ENCODE data around the gene SEPTIN12. TPM values are rescaled to one million over a fixed set of nuclear protein-coding genes. Genes with fewer than 3 reads are reported as not detected.

The SEPTIN12 gene
- total and polyA plus RNA-seq, 2 of the 4 experiments (the other 2 are of a cell fraction): not detected

DNA sequence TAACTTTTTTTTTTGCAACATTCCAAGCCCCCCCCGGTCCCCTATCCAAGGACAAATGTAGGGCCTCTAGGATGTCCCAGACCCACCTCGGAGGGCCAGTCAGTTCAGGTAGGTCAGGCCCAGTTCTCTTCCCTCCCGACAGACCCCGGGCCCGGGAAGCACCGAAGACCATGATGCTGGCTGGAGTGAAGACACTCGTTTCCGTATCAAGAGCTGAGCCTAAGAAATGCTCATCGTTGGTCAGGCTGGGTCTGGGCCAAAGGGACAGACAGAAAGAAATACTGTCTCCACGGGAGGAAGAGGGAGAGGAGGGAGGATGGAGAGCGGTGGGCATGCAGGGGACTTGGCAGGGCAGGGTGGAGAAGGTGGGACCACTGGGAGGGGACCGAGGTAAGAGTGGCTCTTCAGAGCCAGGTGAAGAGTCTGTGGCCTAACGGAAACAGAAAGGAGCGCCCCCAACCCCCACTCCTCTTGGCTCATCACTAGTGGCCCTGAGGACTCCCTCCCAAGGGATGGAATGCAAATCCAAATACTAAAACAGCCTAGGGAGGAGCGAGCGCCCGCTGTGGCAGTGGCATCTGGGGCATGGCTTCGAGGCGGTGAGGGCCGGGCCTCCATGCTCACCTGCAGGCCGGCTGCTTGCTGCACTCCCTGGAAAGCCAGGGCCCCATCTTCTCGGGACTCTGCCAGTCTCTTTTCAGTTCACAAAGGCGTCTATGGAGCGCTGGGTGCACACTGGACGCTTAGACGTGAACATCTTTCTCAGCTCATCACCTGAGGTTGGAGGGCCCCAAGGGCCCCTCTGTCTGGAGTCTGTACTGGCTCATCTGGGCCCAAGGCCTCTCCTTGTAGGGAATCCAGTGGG, 16.0 kb upstream of the SEPTIN12 start:
- POLR2A ChIA-PET (ENCODE audit: unreplicated experiment): no interaction called here
- no peak overlapping the region for H3K4me3 ChIP-seq (ENCODE audit: insufficient read depth, low read depth, low read length)
- ATAC-seq (ENCODE audit: low read depth) (no peak), DNase-seq (no peak)
- peak overlapping the region; percentile 65 for H2AK9ac ChIP-seq (replicated peaks; ENCODE audit: low read depth, low read length, poor library complexity)
- no peak overlapping the region for H3K4me2 ChIP-seq (ENCODE audit: low read depth, low read length)
- no peaks in the 10 kb centered on the region for H3K9me3 ChIP-seq (ENCODE audit: control insufficient read depth, insufficient read depth, low read length)
- no peak overlapping the region for H2BK15ac ChIP-seq (ENCODE audit: low read depth, low read length)
- no peak overlapping the region for H3K9ac ChIP-seq (ENCODE audit: low read depth, low read length)
- no peak overlapping the region for H3K14ac ChIP-seq (replicated peaks; ENCODE audit: low read depth, low read length)
- WGBS, 2 experiments (ENCODE audit: extremely low coverage in 2 of 2, insufficient read length in 1 of 2): 86% methylated on average over 15 of the region's 26 CpGs; no CpG with 5 or more reads in 1 of the 2 experiments
- no peaks in the 10 kb centered on the region; the same call in 1 of the 2 replicates for H4K20me1 ChIP-seq (ENCODE audit: insufficient read depth, low read length)
- no peak overlapping the region for H3K18ac ChIP-seq (ENCODE audit: low read depth, low read length)
- intact Hi-C loops (cut with micrococcal nuclease): loop anchor here (2.0 to 5.0 kb wide), 2 partner anchors 37 to 153 kb away; partner anchors contain the start of gene ZNF500
- TSS peak; percentile 92 for BruUV-seq (replicated peaks)
- no peak overlapping the region for H3K27ac ChIP-seq (ENCODE audit: insufficient read depth, low read length)
- peaks cover 26% of the 10 kb centered on the region for H3K36me3 ChIP-seq (ENCODE audit: control insufficient read depth, insufficient read depth, low read length)
- H3K27me3 ChIP-seq (ENCODE audit: control insufficient read depth, insufficient read depth, low read length): no peaks in the 10 kb centered on the region
- in situ Hi-C loops (cut with MboI; ENCODE audit: low sequenced_read_pairs): no loop called here
- H2BK5ac ChIP-seq (ENCODE audit: low read depth, low read length, poor library complexity, severe bottlenecking): no peak overlapping the region
- H4K5ac ChIP-seq (ENCODE audit: low read depth, low read length): no peak overlapping the region
- peak overlapping the region; percentile 31; the same call in 1 of the 2 replicates for H2AK5ac ChIP-seq (ENCODE audit: low read depth, low read length)
- TF ChIP-seq CHD1 (IDR thresholded peaks at IDR 0.05; ENCODE audit: low read depth, low read length) (no peak), USF2 (IDR thresholded peaks at IDR 0.05; ENCODE audit: low read depth, low read length) (no peak), CTCF (conservative IDR thresholded peaks at IDR 0.05; ENCODE audit: low read depth, low read length) (no peak), FOS (IDR thresholded peaks at IDR 0.05; ENCODE audit: low read depth, low read length) (no peak), MAZ (IDR thresholded peaks at IDR 0.05; ENCODE audit: borderline replicate concordance, low read depth, low read length) (no peak), POLR2A (IDR thresholded peaks at IDR 0.05; ENCODE audit: low read depth, low read length) (no peak), RAD21 (IDR thresholded peaks at IDR 0.05; ENCODE audit: low read length) (no peak), SMC3 (IDR thresholded peaks at IDR 0.05; ENCODE audit: low read depth, low read length) (no peak), RFX5 (IDR thresholded peaks at IDR 0.05; ENCODE audit: low read depth, low read length) (no peak), CEBPB (IDR thresholded peaks at IDR 0.05; ENCODE audit: low read depth, low read length) (no peak)
- no peak overlapping the region for H2BK20ac ChIP-seq (ENCODE audit: low read depth, low read length)
- H2AFZ ChIP-seq (replicated peaks; ENCODE audit: low read length, poor library complexity): peak overlapping the region; percentile 21
- no peak overlapping the region for H3K56ac ChIP-seq (ENCODE audit: extremely low read depth, insufficient read depth, low read length)
- H4K8ac ChIP-seq (ENCODE audit: low read depth in 2 of 2, low read length in 2 of 2): no peak overlapping the region
- no peak overlapping the region for H3K23ac ChIP-seq (ENCODE audit: low read depth, low read length)
- no peak overlapping the region for H4K91ac ChIP-seq (ENCODE audit: insufficient read depth, low read depth, low read length)
- dilution Hi-C loops (cut with HindIII; ENCODE audit: low sequenced_read_pairs, unreplicated experiment): no loop called here
- H3K9me1 ChIP-seq (ENCODE audit: insufficient read depth, low read length): no peaks in the 10 kb centered on the region
- CTCF ChIA-PET: no interaction called here
- no peak overlapping the region for H3K4ac ChIP-seq (ENCODE audit: low read depth, low read length)
- peaks cover 0 to 7% of the 10 kb centered on the region in 2 experiments; a peak in 2 of 4 replicates for H3K79me1 ChIP-seq (ENCODE audit: low read depth in 1 of 2, low read length in 2 of 2)
- H3K4me1 ChIP-seq (ENCODE audit: control insufficient read depth, insufficient read depth, low read length): peaks cover 5% of the 10 kb centered on the region; the same call in 1 of the 2 replicates
- H2BK120ac ChIP-seq (ENCODE audit: low read depth, low read length): no peak overlapping the region

Measured in IMR-90 (cell line).